Activated T-helper 1 cell treated with anti-CD3 and anti-CD28 coated beads, Interleukin-12 subunit alpha, Interleukin-12 subunit beta, Interleukin-2, Interleukin-4 antibody, amounts not matched to agents 30 ng/mL and 10 ng/mL and 1 ng/mL, durations not matched to agents 14 hours and 24 hours and 36 hours (primary cell): ENCODE data around the gene CDK1. TPM values are rescaled to one million over a fixed set of nuclear protein-coding genes. Genes with fewer than 3 reads are reported as not detected.

ENCODE experiments used
- DNase-seq: peaks from one replicate; pipeline ENCODE4 v3.0.0; 2021; ENCODE audit warnings: low spot score
- H3K27ac Mint-ChIP-seq: one replicate; pipeline ENCODE4 v1.8.0; 2021; ENCODE audit warnings: mild to moderate bottlenecking, mixed read lengths
- H3K27me3 Mint-ChIP-seq: one replicate; pipeline ENCODE4 v1.8.0; 2022; ENCODE audit warnings: mild to moderate bottlenecking, moderate library complexity, mixed read lengths; ENCODE audit not compliant: insufficient read depth
- H3K36me3 Mint-ChIP-seq: one replicate; pipeline ENCODE4 v1.8.0; 2021; ENCODE audit warnings: low read depth, mixed read lengths
- H3K4me1 Mint-ChIP-seq: one replicate; pipeline ENCODE4 v1.8.0; 2021; ENCODE audit warnings: low read depth, mixed read lengths
- H3K4me3 Mint-ChIP-seq: one replicate; pipeline ENCODE4 v1.8.0; 2021; ENCODE audit warnings: mild to moderate bottlenecking, moderate library complexity, mixed read lengths
- H3K9me3 Mint-ChIP-seq: one replicate; pipeline ENCODE4 v1.8.0; 2021; ENCODE audit warnings: mixed read lengths
- intact Hi-C: fragments of 100-400 bp; cut with micrococcal nuclease; formaldehyde crosslinking; loops from one replicate; pipeline ENCODE4 v1.15.1; 2024
- total RNA-seq: library from RNA; stranded (reverse); gene quantifications from 2 replicates; pipeline ENCODE4 v1.2.3, GENCODE V29; 2022

Gene CDK1
- total RNA-seq, 1 donor from 2014 or later = 100 TPM

- peaks cover 4% of the 10 kb centered on the region for H3K4me1 Mint-ChIP-seq
- peaks cover 10% of the 10 kb centered on the region for H3K36me3 Mint-ChIP-seq
- no peak overlapping the region for H3K4me3 Mint-ChIP-seq
- H3K9me3 Mint-ChIP-seq = no peaks in the 10 kb centered on the region
- intact Hi-C loops = no loop called here
- H3K27me3 Mint-ChIP-seq = no peaks in the 10 kb centered on the region
- no peak overlapping the region for H3K27ac Mint-ChIP-seq
- DNase-seq = no peak
Observed at GRCh38 chr10:60803865-60804264, 25.6 kb downstream of the CDK1 start.

GRCh38 chr10:60806921-60807320 is 28.6 kb downstream of the CDK1 start:
- intact Hi-C loops = no loop called here
- Mint-ChIP-seq H3K9me3 (no peaks in the 10 kb centered on the region), H3K27me3 (no peaks in the 10 kb centered on the region), H3K4me1 (peaks cover under 1% of the 10 kb centered on the region), H3K27ac (no peak overlapping the region), H3K4me3 (no peak overlapping the region), H3K36me3 (peaks cover 10% of the 10 kb centered on the region)
- no peak for DNase-seq

- intact Hi-C loops = no loop called here
- Mint-ChIP-seq H3K4me1 (no peaks in the 10 kb centered on the region), H3K4me3 (no peak overlapping the region), H3K9me3 (no peaks in the 10 kb centered on the region), H3K36me3 (peaks cover 10% of the 10 kb centered on the region), H3K27ac (no peak overlapping the region), H3K27me3 (no peaks in the 10 kb centered on the region)
- DNase-seq = no peak
Observed at GRCh38 chr10:60807499-60807898, 29.2 kb downstream of the CDK1 start.

GRCh38 chr10:60808036-60808435 is 29.8 kb downstream of the CDK1 start:
- Mint-ChIP-seq H3K36me3 (peaks cover 9% of the 10 kb centered on the region), H3K27ac (no peak overlapping the region), H3K4me1 (no peaks in the 10 kb centered on the region), H3K27me3 (no peaks in the 10 kb centered on the region), H3K4me3 (no peak overlapping the region), H3K9me3 (no peaks in the 10 kb centered on the region)
- DNase-seq = no peak
- intact Hi-C loops = no loop called here

- intact Hi-C loops = no loop called here
- no peaks in the 10 kb centered on the region for H3K4me1 Mint-ChIP-seq
- no peak overlapping the region for H3K27ac Mint-ChIP-seq
- H3K27me3 Mint-ChIP-seq = no peaks in the 10 kb centered on the region
- no peak overlapping the region for H3K4me3 Mint-ChIP-seq
- no peaks in the 10 kb centered on the region for H3K9me3 Mint-ChIP-seq
- no peak for DNase-seq
- peaks cover 6% of the 10 kb centered on the region for H3K36me3 Mint-ChIP-seq
Observed at GRCh38 chr10:60809157-60809556, 30.9 kb downstream of the CDK1 start.

- Mint-ChIP-seq H3K27ac (no peak overlapping the region), H3K36me3 (peaks cover 3% of the 10 kb centered on the region), H3K27me3 (no peaks in the 10 kb centered on the region), H3K9me3 (no peaks in the 10 kb centered on the region), H3K4me1 (no peaks in the 10 kb centered on the region), H3K4me3 (no peak overlapping the region)
- intact Hi-C loops = no loop called here
- no peak for DNase-seq
Observed at GRCh38 chr10:60810437-60811182, 32.3 kb downstream of the CDK1 start.

- intact Hi-C loops = loop anchor here (1.0 to 2.0 kb wide), 5 partner anchors 147 to 1018 kb away; no protein-coding TSS in a partner anchor
- no peak for DNase-seq
- Mint-ChIP-seq H3K4me3 (no peak overlapping the region), H3K27me3 (peaks cover 17% of the 10 kb centered on the region), H3K4me1 (peaks cover 9% of the 10 kb centered on the region), H3K9me3 (no peaks in the 10 kb centered on the region), H3K27ac (no peak overlapping the region), H3K36me3 (no peaks in the 10 kb centered on the region)
Observed at GRCh38 chr10:60816628-60817397, 38.5 kb downstream of the CDK1 start.

GRCh38 chr10:60817398-60817805 is 39.1 kb downstream of the CDK1 start:
- Mint-ChIP-seq H3K36me3 (no peaks in the 10 kb centered on the region), H3K27ac (no peak overlapping the region), H3K27me3 (peaks cover 17% of the 10 kb centered on the region), H3K9me3 (no peaks in the 10 kb centered on the region), H3K4me1 (peaks cover 9% of the 10 kb centered on the region), H3K4me3 (no peak overlapping the region)
- intact Hi-C loops = loop anchor here (2.0 kb wide), 1 partner anchor 373 kb away; no protein-coding TSS in a partner anchor
- DNase-seq = no peak

GRCh38 chr10:60818134-60818770 is 40.0 kb downstream of the CDK1 start:
- intact Hi-C loops = no loop called here

GRCh38 chr10:60819271-60819670 is 41.0 kb downstream of the CDK1 start:
- H3K36me3 Mint-ChIP-seq = no peaks in the 10 kb centered on the region
- no peak for DNase-seq
- peaks cover 17% of the 10 kb centered on the region for H3K27me3 Mint-ChIP-seq
- intact Hi-C loops = no loop called here
- peaks cover 9% of the 10 kb centered on the region for H3K4me1 Mint-ChIP-seq
- no peak overlapping the region for H3K4me3 Mint-ChIP-seq
- no peaks in the 10 kb centered on the region for H3K9me3 Mint-ChIP-seq
- H3K27ac Mint-ChIP-seq = no peak overlapping the region

More at GRCh38 chr10:60818134-60818770, 40.0 kb downstream of the CDK1 start:
- Mint-ChIP-seq H3K9me3 (no peaks in the 10 kb centered on the region), H3K4me1 (peaks cover 9% of the 10 kb centered on the region), H3K27ac (no peak overlapping the region), H3K36me3 (no peaks in the 10 kb centered on the region), H3K27me3 (peaks cover 17% of the 10 kb centered on the region), H3K4me3 (no peak overlapping the region)
- no peak for DNase-seq

- no peaks in the 10 kb centered on the region for H3K9me3 Mint-ChIP-seq
- no peak overlapping the region for H3K27ac Mint-ChIP-seq
- H3K4me1 Mint-ChIP-seq = peaks cover 9% of the 10 kb centered on the region
- no peaks in the 10 kb centered on the region for H3K36me3 Mint-ChIP-seq
- no peak overlapping the region for H3K4me3 Mint-ChIP-seq
- peaks cover 19% of the 10 kb centered on the region for H3K27me3 Mint-ChIP-seq
- no peak for DNase-seq
- intact Hi-C loops = no loop called here
Observed at GRCh38 chr10:60820093-60820754, 41.9 kb downstream of the CDK1 start.

- no peak for DNase-seq
- H3K36me3 Mint-ChIP-seq = no peaks in the 10 kb centered on the region
- H3K4me3 Mint-ChIP-seq = no peak overlapping the region
- H3K9me3 Mint-ChIP-seq = no peaks in the 10 kb centered on the region
- H3K27me3 Mint-ChIP-seq = peaks cover 26% of the 10 kb centered on the region
- no peak overlapping the region for H3K27ac Mint-ChIP-seq
- peaks cover 9% of the 10 kb centered on the region for H3K4me1 Mint-ChIP-seq
- intact Hi-C loops = no loop called here
Observed at GRCh38 chr10:60821656-60822055, 43.4 kb downstream of the CDK1 start.
